H1 (cell line): ENCODE data around the gene RNF2. TPM values are rescaled to one million over a fixed set of nuclear protein-coding genes. Genes with fewer than 3 reads are reported as not detected.

ENCODE experiments used
- CTCF ChIA-PET: fragments of 300-600 bp; sonication (Branson Sonifier 250); formaldehyde crosslinking; loops from one replicate; lab custom pipeline; 2021; ENCODE audit not compliant: partially characterized antibody; lab: Charles Lee
- POLR2A ChIA-PET: fragments of 300-600 bp; sonication (Branson Sonifier 250); formaldehyde crosslinking; loops from one replicate; lab custom pipeline; 2021; ENCODE audit warnings: inconsistent platforms; ENCODE audit not compliant: partially characterized antibody; lab: Charles Lee
- DNase-seq, 2 experiments: peaks; one replicate each; pipeline versions ENCODE4 v3.0.0 to v3.0.0-alpha.2; 2010 to 2022; ENCODE audit warnings: low spot score in 2 of 2, low read depth in 1 of 2, mixed read lengths in 1 of 2
- FAIRE-seq: peaks from 2 replicates; lab custom pipeline; 2011; peaks lifted over from hg19 to GRCh38; lab: Jason Lieb, UNC
- H2AFZ ChIP-seq: 2 replicates; pipeline ENCODE4 v1.8.1; 2012; ENCODE audit warnings: low read length, inconsistent platforms
- H2AK5ac ChIP-seq: 2 replicates; pipeline ENCODE4 v1.6.1; 2013; ENCODE audit warnings: low read depth, low read length
- H2BK120ac ChIP-seq: replicated peaks from 2 replicates; pipeline ENCODE3; 2013; ENCODE audit warnings: low read depth, low read length, inconsistent platforms
- H2BK12ac ChIP-seq: 2 replicates; pipeline ENCODE4 v1.6.1; 2013; ENCODE audit warnings: low read depth, low read length
- H2BK15ac ChIP-seq: 2 replicates; pipeline ENCODE4 v1.6.1; 2013; ENCODE audit warnings: low read length
- H2BK20ac ChIP-seq: 2 replicates; pipeline ENCODE4 v1.6.1; 2013; ENCODE audit warnings: low read length
- H2BK5ac ChIP-seq: 2 replicates; pipeline ENCODE4 v1.6.1; 2013; ENCODE audit warnings: low read depth, low read length
- H3K14ac ChIP-seq: 2 replicates; pipeline ENCODE4 v1.6.1; 2013; ENCODE audit warnings: inconsistent platforms; ENCODE audit not compliant: insufficient read length
- H3K18ac ChIP-seq: 2 replicates; pipeline ENCODE4 v1.6.1; 2013; ENCODE audit warnings: low read length; ENCODE audit errors: extremely low read depth
- H3K23ac ChIP-seq: 2 replicates; pipeline ENCODE4 v1.6.1; 2013; ENCODE audit warnings: inconsistent platforms; ENCODE audit not compliant: insufficient read length
- H3K23me2 ChIP-seq: 2 replicates; pipeline ENCODE4 v1.6.1; 2013; ENCODE audit warnings: low read depth, low read length
- H3K27ac ChIP-seq: 2 replicates; pipeline ENCODE4 v1.6.1; 2011; ENCODE audit warnings: low read depth, low read length, inconsistent platforms
- H3K27me3 ChIP-seq, 4 experiments: replicated peaks in 1 of 4; 1 replicate in 1 of 4; 2 replicates in 3 of 4; pipeline versions ENCODE4 v1.6.1 to v1.8.1; 2011 to 2013; ENCODE audit warnings: low read length in 3 of 4, mild to moderate bottlenecking in 3 of 4, inconsistent platforms in 2 of 4, mixed read lengths in 2 of 4, moderate library complexity in 1 of 4; ENCODE audit not compliant: control insufficient read depth in 3 of 4, insufficient read depth in 3 of 4; ENCODE audit errors: extremely low read depth in 1 of 4
- H3K36me3 ChIP-seq, 4 experiments: 2 replicates each; pipeline versions ENCODE4 v1.6.1 to v1.8.1; 2011 to 2013; ENCODE audit warnings: mild to moderate bottlenecking in 4 of 4, low read length in 3 of 4, moderate library complexity in 2 of 4, control low read depth in 1 of 4, inconsistent platforms in 1 of 4; ENCODE audit not compliant: insufficient read depth in 4 of 4, control insufficient read depth in 2 of 4
- H3K4ac ChIP-seq: replicated peaks from 2 replicates; pipeline ENCODE3; 2013; ENCODE audit warnings: low read length, low read depth, mixed read lengths, inconsistent platforms; ENCODE audit not compliant: insufficient read length
- H3K4me1 ChIP-seq, 4 experiments: replicated peaks in 1 of 4; 1 replicate in 1 of 4; 2 replicates in 3 of 4; pipeline versions ENCODE4 v1.6.1 to v1.8.1; 2011 to 2013; ENCODE audit warnings: low read length in 3 of 4, inconsistent platforms in 2 of 4, mixed read lengths in 1 of 4; ENCODE audit not compliant: insufficient read depth in 4 of 4, control insufficient read depth in 3 of 4
- H3K4me2 ChIP-seq, 2 experiments: 2 replicates each; pipeline versions ENCODE4 v1.6.1 to v1.8.1; 2011 to 2013; ENCODE audit warnings: low read depth in 2 of 2, low read length in 2 of 2, control low read depth in 1 of 2, inconsistent platforms in 1 of 2, mild to moderate bottlenecking in 1 of 2; ENCODE audit not compliant: insufficient read depth in 1 of 2
- H3K4me3 ChIP-seq, 4 experiments: fragments of 200-600, 300-600 bp in 1 of 4; sonication (generic), shearing (Covaris generic), sonication (Bioruptor Twin) in 1 of 4; 2 replicates each; pipeline versions ENCODE4 v1.5.1 to v1.8.1; 2011 to 2016; ENCODE audit warnings: low read length in 4 of 4, low read depth in 3 of 4, control low read depth in 2 of 4, inconsistent platforms in 2 of 4, mild to moderate bottlenecking in 2 of 4, mixed read lengths in 1 of 4, moderate library complexity in 1 of 4; ENCODE audit not compliant: insufficient read depth in 2 of 4; ENCODE audit errors: extremely low read depth in 1 of 4
- H3K56ac ChIP-seq: replicated peaks from 2 replicates; pipeline ENCODE3; 2013; ENCODE audit warnings: low read depth, mild to moderate bottlenecking, mixed read lengths, low read length, inconsistent platforms; ENCODE audit not compliant: insufficient read length
- H3K79me1 ChIP-seq: 2 replicates; pipeline ENCODE4 v1.6.1; 2013; ENCODE audit warnings: low read depth, low read length, control low read depth
- H3K79me2 ChIP-seq, 2 experiments: 2 replicates each; pipeline versions ENCODE4 v1.6.1 to v1.8.1; 2012 to 2013; ENCODE audit warnings: low read length in 2 of 2, mild to moderate bottlenecking in 2 of 2, inconsistent platforms in 1 of 2; ENCODE audit not compliant: insufficient read depth in 2 of 2, control insufficient read depth in 1 of 2
- H3K9ac ChIP-seq, 4 experiments: replicated peaks in 1 of 4; 1 replicate in 1 of 4; 2 replicates in 3 of 4; pipeline versions ENCODE4 v1.6.1 to v1.8.1; 2011 to 2013; ENCODE audit warnings: low read depth in 3 of 4, low read length in 3 of 4, control low read depth in 2 of 4, mild to moderate bottlenecking in 2 of 4, moderate library complexity in 2 of 4, inconsistent platforms in 1 of 4; ENCODE audit errors: extremely low read depth in 1 of 4
- H3K9me3 ChIP-seq, 2 experiments: 2 replicates each; pipeline versions ENCODE4 v1.6.1 to v1.8.1; 2012 to 2013; ENCODE audit warnings: mild to moderate bottlenecking in 2 of 2, moderate library complexity in 2 of 2, control low read depth in 1 of 2, inconsistent platforms in 1 of 2, low read depth in 1 of 2, low read length in 1 of 2, mixed read lengths in 1 of 2; ENCODE audit not compliant: insufficient read depth in 2 of 2
- H4K20me1 ChIP-seq, 2 experiments: replicated peaks in 1 of 2; 2 replicates each; pipeline versions ENCODE3 to v1.8.1; 2011 to 2013; ENCODE audit warnings: inconsistent platforms in 2 of 2, low read length in 2 of 2, mild to moderate bottlenecking in 1 of 2; ENCODE audit not compliant: insufficient read depth in 2 of 2, control insufficient read depth in 1 of 2
- H4K5ac ChIP-seq: 2 replicates; pipeline ENCODE4 v1.6.1; 2013; ENCODE audit warnings: low read length, low read depth, mixed read lengths, inconsistent platforms; ENCODE audit not compliant: insufficient read length
- H4K8ac ChIP-seq: 2 replicates; pipeline ENCODE4 v1.8.0; 2013; ENCODE audit warnings: mild to moderate bottlenecking, moderate library complexity, low read length, inconsistent platforms; ENCODE audit not compliant: insufficient read depth; ENCODE audit errors: extremely low read depth
- H4K91ac ChIP-seq: replicated peaks from 2 replicates; pipeline ENCODE3; 2013; ENCODE audit warnings: low read length, mixed read lengths, inconsistent platforms; ENCODE audit not compliant: insufficient read length
- EZH2 ChIP-seq: fragments of 200-600 bp; sonication (generic); IDR thresholded peaks from 2 replicates; pipeline ENCODE4 v1.7.1; 2012; ENCODE audit warnings: low read depth, mild to moderate bottlenecking, moderate library complexity, low read length, inconsistent platforms; ENCODE audit not compliant: severe bottlenecking
- SIX5 ChIP-seq: IDR thresholded peaks from 2 replicates; pipeline ENCODE4 v1.6.1; 2011; ENCODE audit warnings: mild to moderate bottlenecking, low read depth, low read length
- SRF ChIP-seq: IDR thresholded peaks from 2 replicates; pipeline ENCODE4 v1.6.1; 2011; ENCODE audit warnings: mild to moderate bottlenecking, low read depth, low read length, moderate library complexity
- SUZ12 ChIP-seq: fragments of 200-600 bp; sonication (generic); IDR thresholded peaks from 2 replicates; pipeline ENCODE4 v1.6.1; 2012; ENCODE audit warnings: mild to moderate bottlenecking, inconsistent platforms, low read length, moderate library complexity, mixed read lengths
- TEAD4 ChIP-seq: IDR thresholded peaks from 2 replicates; pipeline ENCODE4 v1.6.1; 2012; ENCODE audit warnings: low read depth, low read length, inconsistent platforms, mixed read lengths
- WGBS, 2 experiments: shearing (Covaris generic) in 1 of 2; methylation state at CpG; one replicate each; pipeline versions ENCODE4 v1.1.6 to v1.1.7; 2013 to 2015; ENCODE audit warnings: low lambda C conversion rate in 2 of 2, mixed read lengths in 2 of 2, inconsistent platforms in 1 of 2, low coverage in 1 of 2, missing lambda C conversion rate in 1 of 2; ENCODE audit not compliant: insufficient replicate concordance in 2 of 2, insufficient coverage in 1 of 2, insufficient read length in 1 of 2; ENCODE audit errors: extremely low coverage in 1 of 2, missing lambda C conversion rate in 1 of 2; 5-methylcytosine and 5-hydroxymethylcytosine counted together
- polyA plus RNA-seq, 7 experiments: library from polyadenylated mRNA; depleted of rRNA in 3 of 7; stranded (reverse) in 5 of 7; unstranded in 2 of 7; fragments of >200 nt in 5 of 7; fragments of 200-250 nt in 2 of 7; gene quantifications; 1 replicate in 5 of 7; 2 replicates in 1 of 7; 4 replicates in 1 of 7; pipeline versions ENCODE4 v1.2.1 to v1.2.3, GENCODE V29; 2011 to 2013; ENCODE audit warnings: missing spikeins in 2 of 7, mixed read lengths in 2 of 7
- total RNA-seq: library from RNA; stranded (reverse); fragmentation: NEBNext Ultra II Directional; extraction: Animal tissue kit (Norgen Biotek cat#: 25700); gene quantifications from 2 replicates; pipeline ENCODE4 v1.2.1, GENCODE V29; 2021
- TF ChIP-seq, protein P1 (sequence below): IDR thresholded peaks from 2 replicates; pipeline ENCODE4 v1.6.1; 2012; ENCODE audit warnings: inconsistent platforms

The RNF2 gene
- total and polyA plus RNA-seq, 2 of the 8 experiments (the other 6 are each of a cell fraction or from before 2014, with no cell fraction given), result 28.9 to 58.9 TPM

DNA sequence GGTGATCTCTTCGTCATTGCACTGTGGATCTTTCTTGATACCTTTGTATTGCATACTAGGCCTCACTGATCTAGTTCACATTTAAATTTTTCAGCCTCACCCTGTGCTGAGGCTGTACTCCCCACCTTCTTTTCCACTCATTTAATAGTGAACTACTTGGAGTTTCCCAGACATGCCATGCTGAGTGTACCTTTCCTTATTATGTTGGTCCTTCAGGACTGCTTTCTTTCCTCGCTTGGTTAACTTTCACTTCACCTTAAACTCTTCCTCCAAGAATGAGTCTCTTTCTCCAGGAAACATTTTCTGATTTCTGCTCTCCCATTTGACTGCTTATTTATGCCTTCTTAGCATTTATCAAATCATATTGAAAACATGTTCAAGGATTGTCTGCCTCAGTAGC is 20.8 kb downstream of the RNF2 start:
- H3K4me1 ChIP-seq, result peaks cover 0 to 5% (median 0%) of the 10 kb centered on the region in 4 experiments; a peak in 2 of 7 replicates
- H2BK15ac ChIP-seq, result no peak overlapping the region
- H3K18ac ChIP-seq, result no peak overlapping the region
- H3K4me2 ChIP-seq, result no peak overlapping the region
- H3K9ac ChIP-seq, result no peak overlapping the region
- H3K14ac ChIP-seq, result no peak overlapping the region
- H3K27me3 ChIP-seq, result peaks cover 0 to 1% (median 0%) of the 10 kb centered on the region in 4 experiments; a peak in 1 of 7 replicates
- H4K91ac ChIP-seq, result no peak overlapping the region
- H2BK5ac ChIP-seq, result no peak overlapping the region
- no peak overlapping the region for H3K4ac ChIP-seq
- no peak overlapping the region for H4K8ac ChIP-seq
- no peak overlapping the region for H3K56ac ChIP-seq
- no peaks in the 10 kb centered on the region; a peak in 1 of 8 replicates for H3K36me3 ChIP-seq
- H2AFZ ChIP-seq, result no peak overlapping the region
- H3K9me3 ChIP-seq, result no peaks in the 10 kb centered on the region
- no peak overlapping the region for H3K4me3 ChIP-seq
- H4K5ac ChIP-seq, result no peak overlapping the region
- no peaks in the 10 kb centered on the region for H3K23me2 ChIP-seq
- no peak for TF ChIP-seq SUZ12
- TF ChIP-seq SIX5, result no peak
- no peak for TF ChIP-seq TEAD4
- TF ChIP-seq EZH2, result no peak
- TF ChIP-seq, protein P1, sequence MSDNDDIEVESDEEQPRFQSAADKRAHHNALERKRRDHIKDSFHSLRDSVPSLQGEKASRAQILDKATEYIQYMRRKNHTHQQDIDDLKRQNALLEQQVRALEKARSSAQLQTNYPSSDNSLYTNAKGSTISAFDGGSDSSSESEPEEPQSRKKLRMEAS, result no peak
- TF ChIP-seq SRF, result no peak
- DNase-seq (no peak), FAIRE-seq (peak; percentile 13)
- H3K79me2 ChIP-seq, result peaks cover 11 to 96% of the 10 kb centered on the region in 2 experiments
- WGBS, 2 experiments, result 89% methylated on average over 2 of the region's 2 CpGs; no CpG with 5 or more reads in 1 of the 2 experiments
- no peak overlapping the region for H3K23ac ChIP-seq
- no peak overlapping the region for H3K27ac ChIP-seq
- H3K79me1 ChIP-seq, result no peaks in the 10 kb centered on the region; the same call in 1 of the 2 replicates
- no peak overlapping the region for H2BK12ac ChIP-seq
- H4K20me1 ChIP-seq, result peaks cover 0 to 4% of the 10 kb centered on the region in 2 experiments
- ChIA-PET POLR2A (interaction anchor here (1.1 to 1.2 kb wide), 2 partner anchors 10 to 20 kb away, joined by 3 to 4 read pairs; partner anchors contain the start of gene RNF2), CTCF (interaction anchor here (0.6 to 1.5 kb wide), 4 partner anchors 9 to 214 kb away, joined by 3 to 4 read pairs (median 3); partner anchors contain the start of gene RNF2)
- no peak overlapping the region for H2BK20ac ChIP-seq
- H2AK5ac ChIP-seq, result no peak overlapping the region
- H2BK120ac ChIP-seq, result no peak overlapping the region
